Heart left ventricle (tissue), 16 donors: ENCODE measurements around the gene CSTB. TPM values are rescaled to one million over a fixed set of nuclear protein-coding genes. Genes with fewer than 3 reads are reported as not detected.
"Not testable (repeated sequence)": the region's sequence is repeated elsewhere in the genome, so short reads cannot be mapped to it uniquely, and the experiment has no call there.

ENCODE experiments used
- ATAC-seq, 4 donors: fragments of 200-7000 bp; cut with Tn5 transposase; one replicate each; pipeline ENCODE4 v1.9.1; 2020 to 2022; ENCODE audit warnings: moderate library complexity in 4 of 4, mild to moderate bottlenecking in 3 of 4, moderate number of reproducible peaks in 1 of 4
- DNase-seq, 5 donors: peaks; one replicate each; pipeline ENCODE4 v3.0.0-alpha.2; 2020
- H3K27ac ChIP-seq, 12 donors: fragments of 200-600 bp; sonication (generic) in 4 of 12; one replicate each; pipeline versions ENCODE4 v1.5.0 to v1.8.0; 2016 to 2022; ENCODE audit warnings: mild to moderate bottlenecking in 2 of 12
- H3K27me3 ChIP-seq, 9 donors: fragments of 200-600 bp; sonication (generic) in 2 of 9; one replicate each; pipeline versions ENCODE4 v1.5.1 to v1.8.0; 2016 to 2022; ENCODE audit warnings: mild to moderate bottlenecking in 3 of 9
- H3K36me3 ChIP-seq, 9 donors: fragments of 200-600 bp; sonication (generic) in 2 of 9; one replicate each; pipeline versions ENCODE4 v1.5.0 to v1.8.0; 2018 to 2022; ENCODE audit warnings: mild to moderate bottlenecking in 2 of 9
- H3K4me1 ChIP-seq, 12 donors: fragments of 200-600 bp; sonication (generic) in 4 of 12; one replicate each; pipeline versions ENCODE4 v1.5.0 to v1.8.0; 2016 to 2022; ENCODE audit warnings: mild to moderate bottlenecking in 3 of 12
- H3K4me3 ChIP-seq, 12 donors: fragments of 200-600 bp; sonication (generic) in 4 of 12; one replicate each; pipeline versions ENCODE4 v1.5.0 to v1.8.0; 2017 to 2022; ENCODE audit warnings: mild to moderate bottlenecking in 9 of 12, moderate library complexity in 4 of 12
- H3K9me3 ChIP-seq, 12 donors: fragments of 200-600 bp; sonication (generic) in 4 of 12; one replicate each; pipeline versions ENCODE4 v1.5.0 to v1.8.0; 2016 to 2022; ENCODE audit warnings: mild to moderate bottlenecking in 1 of 12
- POLR2A ChIP-seq, 2 donors: fragments of 450-650 bp; IDR thresholded peaks; one replicate each; pipeline ENCODE4 v1.6.1; 2017; ENCODE audit warnings: antibody characterized with exemption in 2 of 2, mild to moderate bottlenecking in 2 of 2, moderate library complexity in 2 of 2
- WGBS, 4 donors: extraction: QIAGEN DNeasy Blood & Tissue Kit in 2 of 4; methylation state at CpG; one replicate each; pipeline versions ENCODE4 v1.1.5 to v1.1.7; 2013 to 2018; 5-methylcytosine and 5-hydroxymethylcytosine counted together
- intact Hi-C, 10 donors: fragments of 100-400 bp; cut with DNase I; formaldehyde crosslinking; loops; one replicate each; pipeline versions ENCODE4 v1.11.1 to v1.14.2; 2022
- long read RNA-seq, 3 donors: library from polyadenylated mRNA; unstranded; transcript quantifications; one replicate each; pipeline ENCODE4 v2.0.0, GENCODE V29; 2020 to 2021
- polyA plus RNA-seq, 2 donors: library from polyadenylated mRNA; stranded (reverse); fragments of 200-250 nt; gene quantifications; one replicate each; pipeline ENCODE4 v1.2.3, GENCODE V29; 2013
- total RNA-seq, 9 donors: library from RNA; depleted of rRNA in 2 of 9; stranded (reverse); fragments of >200 nt in 2 of 9; fragmentation: NEBNext Ultra II Directional in 3 of 9; extraction: Animal tissue kit (Norgen Biotek cat#: 25700) in 3 of 9; gene quantifications; one replicate each; pipeline versions ENCODE4 v1.1.0 to v1.2.4, GENCODE V29; 2016 to 2023
- TF ChIP-seq, protein P1 (sequence below), 12 donors: fragments of 200-600 bp; sonication (generic) in 4 of 12; IDR thresholded peaks; one replicate each; pipeline versions ENCODE4 v1.5.0 to v1.8.0; 2018 to 2022; ENCODE audit warnings: antibody characterized with exemption in 12 of 12, mild to moderate bottlenecking in 5 of 12
- donor health status: ischemic (EF 13 %, LVEDD 7.1; RV severe dilation, severe dysfunction).
- donor health status: healthy with polysubstance abuse.
- donor health status: DM: no; HTN: yes; CAD: no.
- donor health status: DM: no; HTN: no; CAD: no.
- donor health status: ischemic (EF 25% LVEDD 6.9; RV normal size, moderate dysfunction).
- donor health status: ischemic (EF 25% LVEDD 5.7; RV mildly dilated, moderate dysfunction).
- donor health status: healthy.
- donor health status: DM: yes; HTN: yes; CAD: no.
- donor health status: ischemic (EF 35%, LVEDD 5.7; RV mildly dilated, moderate dysfunction).
- donor health status: nonischemic (EF 11% LVEDD 7.7; RV severe dilation, severe dysfunction).
- donor health status: DM: yes; HTN: yes; CAD: no.
- donor health status: PGD.
- donor health status: ischemic (EF 29% LVEDD 5.4; RV normal size, mild dysfunction).
- donor health status: nonischemic (EF 23%, LVEDD 6.1; RV moderate dilation, normal function).

CSTB gene, protein sequence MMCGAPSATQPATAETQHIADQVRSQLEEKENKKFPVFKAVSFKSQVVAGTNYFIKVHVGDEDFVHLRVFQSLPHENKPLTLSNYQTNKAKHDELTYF
- total RNA-seq (10 to 100 TPM in 8 of 9 donors, 1 to 10 TPM in 1; 7.8 to 77.0 (median 35.9) TPM), polyA plus RNA-seq (10 to 100 TPM; 36.1 to 72.8 TPM)
- long read RNA-seq, donor 1, transcript CSTB-201 (3 exons, 2,164 nt) = major isoform, 50 of 53 reads
- long read RNA-seq, donor 1, partial matches to known transcripts = 2 of 53 reads
- long read RNA-seq, donor 1, other reads (novel, unspliced or antisense) = 0 of 53 reads
- long read RNA-seq, donor 2, transcript CSTB-201 (3 exons, 2,164 nt) = major isoform, 34 of 38 reads
- long read RNA-seq, donor 2, partial matches to known transcripts = 2 of 38 reads
- long read RNA-seq, donor 2, other reads (novel, unspliced or antisense) = 0 of 38 reads
- long read RNA-seq, donor 3, transcript CSTB-201 (3 exons, 2,164 nt) = major isoform, 24 of 28 reads
- long read RNA-seq, donor 3, partial matches to known transcripts = 1 of 28 reads
- long read RNA-seq, donor 3, other reads (novel, unspliced or antisense) = 0 of 28 reads

DNA sequence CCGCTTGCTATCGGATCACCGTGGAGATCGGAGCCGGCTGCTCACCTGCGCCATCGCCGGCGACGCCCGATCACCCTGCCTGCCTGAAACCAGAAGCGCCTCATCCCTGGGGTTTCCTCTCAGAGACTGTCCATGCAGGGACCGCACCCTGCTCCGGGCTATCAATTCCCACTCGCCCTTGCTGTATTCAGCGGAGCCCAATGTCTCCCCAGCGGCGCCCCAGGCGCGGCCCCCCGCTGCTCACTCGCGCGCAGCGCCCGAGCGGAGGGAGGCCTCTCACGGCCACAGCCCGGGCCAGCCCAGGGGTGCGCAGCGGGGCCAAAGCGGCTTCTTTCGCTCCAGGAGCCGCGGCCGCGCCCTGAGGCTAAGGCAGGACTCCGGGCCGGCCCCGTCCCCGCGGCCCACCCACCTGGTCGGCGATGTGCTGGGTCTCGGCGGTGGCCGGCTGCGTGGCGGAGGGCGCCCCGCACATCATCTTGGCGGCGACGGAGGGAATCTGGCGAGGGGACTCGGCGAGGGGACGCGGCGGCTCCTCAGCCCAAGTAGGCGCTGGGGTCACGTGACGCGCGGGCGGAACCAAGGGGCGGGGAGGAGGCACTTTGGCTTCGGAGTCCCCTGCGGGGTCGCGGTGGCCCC, at the start of gene CSTB:
Gene CSTB (minus strand): TSS at position 514 of the 636 bp plus-strand sequence. CDS start 39 bp downstream, at position 475.
- ATAC-seq (peak; percentile 36 to 87 (median 76)), DNase-seq (peak; percentile 88 to 92 (median 90))
- peak in 1 of 2 donors; percentile 61 for TF ChIP-seq POLR2A (IDR thresholded peaks at IDR 0.05)
- TF ChIP-seq, protein P1, sequence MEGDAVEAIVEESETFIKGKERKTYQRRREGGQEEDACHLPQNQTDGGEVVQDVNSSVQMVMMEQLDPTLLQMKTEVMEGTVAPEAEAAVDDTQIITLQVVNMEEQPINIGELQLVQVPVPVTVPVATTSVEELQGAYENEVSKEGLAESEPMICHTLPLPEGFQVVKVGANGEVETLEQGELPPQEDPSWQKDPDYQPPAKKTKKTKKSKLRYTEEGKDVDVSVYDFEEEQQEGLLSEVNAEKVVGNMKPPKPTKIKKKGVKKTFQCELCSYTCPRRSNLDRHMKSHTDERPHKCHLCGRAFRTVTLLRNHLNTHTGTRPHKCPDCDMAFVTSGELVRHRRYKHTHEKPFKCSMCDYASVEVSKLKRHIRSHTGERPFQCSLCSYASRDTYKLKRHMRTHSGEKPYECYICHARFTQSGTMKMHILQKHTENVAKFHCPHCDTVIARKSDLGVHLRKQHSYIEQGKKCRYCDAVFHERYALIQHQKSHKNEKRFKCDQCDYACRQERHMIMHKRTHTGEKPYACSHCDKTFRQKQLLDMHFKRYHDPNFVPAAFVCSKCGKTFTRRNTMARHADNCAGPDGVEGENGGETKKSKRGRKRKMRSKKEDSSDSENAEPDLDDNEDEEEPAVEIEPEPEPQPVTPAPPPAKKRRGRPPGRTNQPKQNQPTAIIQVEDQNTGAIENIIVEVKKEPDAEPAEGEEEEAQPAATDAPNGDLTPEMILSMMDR (IDR thresholded peaks at IDR 0.05) = peak in 1 of 12 donors; percentile 5
- H3K4me1 ChIP-seq = peaks cover 0 to 34% (median 15%) of the 10 kb centered on the region in 12 donors
- H3K36me3 ChIP-seq = peaks cover 0 to 24% (median 18%) of the 10 kb centered on the region in 9 donors
- no peaks in the 10 kb centered on the region for H3K27me3 ChIP-seq
- intact Hi-C loops = loop anchor here in 5 of 10 donors (2.0 to 10.0 kb wide), 5 partner anchors 47 to 111 kb away; partner anchors contain the start of gene PDXK (in 1 of the 5)
- no peaks in the 10 kb centered on the region for H3K9me3 ChIP-seq
- WGBS, 4 donors = 0 to 1% (median 0%) methylated on average over 18 to 71 of the region's 71 CpGs
- H3K4me3 ChIP-seq = peak within 1 kb of the TSS; percentile 69 to 99 (median 88)
- peak within 1 kb of the TSS; percentile 86 to 97 (median 92) for H3K27ac ChIP-seq

DNA sequence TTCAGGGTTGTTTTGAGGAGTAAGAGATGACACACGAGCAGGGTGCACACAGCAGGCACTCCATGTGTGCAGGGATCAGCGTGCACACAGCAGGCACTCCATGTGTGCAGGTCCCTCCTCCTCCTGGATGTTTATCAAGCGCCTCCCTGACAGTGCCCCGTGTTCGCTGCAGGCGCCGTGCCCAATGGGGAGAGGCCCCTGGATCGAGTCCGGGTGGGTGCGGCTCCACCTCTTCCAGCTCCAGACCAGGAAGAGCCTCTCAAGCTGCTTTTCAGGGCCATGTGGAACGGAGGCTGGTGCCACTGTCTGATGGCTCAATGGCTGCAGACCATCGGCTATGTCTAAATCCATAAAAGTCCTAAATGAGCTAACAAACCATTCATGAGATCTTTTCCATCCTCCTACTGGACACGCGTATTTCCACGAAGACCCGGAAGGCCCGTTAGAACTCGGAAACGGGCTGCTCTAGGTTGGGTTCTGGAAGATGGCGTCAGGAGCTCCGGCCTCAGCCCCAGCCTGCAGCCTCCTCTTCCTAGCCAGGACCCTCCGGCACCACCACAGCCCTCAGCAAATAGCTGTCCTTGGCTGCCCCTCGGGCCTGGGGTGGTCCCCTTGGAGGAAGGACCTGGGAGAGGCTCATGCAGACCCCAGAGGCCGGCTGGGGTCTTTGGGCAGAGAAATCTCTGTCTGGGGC, 49.3 kb upstream of the CSTB start:
- peaks cover 0 to 6% (median 0%) of the 10 kb centered on the region in 12 donors for H3K4me1 ChIP-seq
- H3K9me3 ChIP-seq = no peaks in the 10 kb centered on the region
- ATAC-seq (no peak), DNase-seq (peak in 2 of 5 donors; percentile 18 to 29)
- no peak overlapping the region for H3K4me3 ChIP-seq
- H3K36me3 ChIP-seq = no peaks in the 10 kb centered on the region
- peaks cover 0 to 16% (median 4%) of the 10 kb centered on the region in 9 donors for H3K27me3 ChIP-seq
- no peak overlapping the region for H3K27ac ChIP-seq
- WGBS, 4 donors = 87 to 90% (median 90%) methylated on average over 23 to 24 of the region's 24 CpGs
- TF ChIP-seq POLR2A (IDR thresholded peaks at IDR 0.05) = no peak
- TF ChIP-seq, protein P1 (IDR thresholded peaks at IDR 0.05) = no peak
- intact Hi-C loops = no loop called here

DNA sequence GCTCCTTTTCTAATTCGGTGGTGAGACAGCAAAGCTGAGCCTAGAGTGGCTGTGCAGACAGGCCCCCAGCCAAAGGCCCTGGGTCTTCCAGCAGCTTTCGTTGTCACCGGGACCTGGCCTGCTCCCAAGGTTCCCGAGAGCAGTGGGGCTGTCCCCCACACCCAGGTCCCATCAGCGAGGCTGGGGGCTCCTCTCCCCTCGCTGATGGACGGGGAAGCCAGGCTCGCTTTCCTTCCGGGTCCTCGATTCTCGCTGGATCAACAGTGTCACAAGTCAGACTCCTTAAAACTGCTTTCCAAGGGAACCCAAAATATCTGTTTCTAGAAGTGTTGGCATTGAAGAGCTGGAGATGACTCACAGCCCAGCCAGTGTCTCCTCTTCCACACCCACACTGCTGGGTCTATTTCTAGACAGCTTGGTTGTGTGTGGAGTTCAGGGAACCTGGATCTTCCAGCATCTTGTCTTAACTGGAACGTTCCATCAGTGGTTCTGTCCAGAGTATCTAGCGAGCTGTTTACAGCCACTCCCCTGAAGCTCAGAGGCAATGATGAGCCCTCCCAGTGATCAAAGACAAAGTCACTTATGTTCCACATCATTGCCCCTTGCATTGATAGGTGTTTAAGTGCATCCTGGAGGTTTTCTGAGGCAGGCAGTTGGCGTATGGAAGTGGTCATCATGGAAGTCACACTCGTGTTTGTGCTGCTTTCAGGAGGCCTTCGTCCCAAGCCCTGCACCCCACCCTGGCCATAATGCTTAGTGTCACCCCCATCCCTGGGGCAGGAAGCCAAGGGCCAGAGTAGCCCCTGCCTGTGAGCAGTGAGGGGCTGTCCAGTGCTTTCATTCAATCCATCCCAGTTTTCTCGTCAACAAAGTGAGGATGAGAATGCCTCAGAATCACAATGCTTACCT, 48.5 kb upstream of the CSTB start:
- no peak for ATAC-seq
- TF ChIP-seq POLR2A (IDR thresholded peaks at IDR 0.05) = no peak
- TF ChIP-seq, protein P1 (IDR thresholded peaks at IDR 0.05) = no peak
- Histone ChIP-seq H3K4me3 (no peak overlapping the region), H3K36me3 (no peaks in the 10 kb centered on the region), H3K9me3 (no peaks in the 10 kb centered on the region), H3K27me3 (peaks cover 0 to 15% (median 3%) of the 10 kb centered on the region in 9 donors), H3K27ac (no peak overlapping the region), H3K4me1 (peaks cover 0 to 9% (median 0%) of the 10 kb centered on the region in 12 donors)
- 82 to 86% (median 85%) methylated on average over 13 to 17 of the region's 17 CpGs for WGBS, 4 donors
- DNase-seq = peak in 1 of 5 donors; percentile 33
- intact Hi-C loops = no loop called here

- DNase-seq, H3K4me3 ChIP-seq, H3K36me3 ChIP-seq, intact Hi-C loops, H3K27ac ChIP-seq, ATAC-seq, H3K9me3 ChIP-seq: not testable (repeated sequence)
- WGBS, 4 donors = 88 to 96% (median 93%) methylated on average over 2 to 5 of the region's 5 CpGs
- Histone ChIP-seq H3K27me3 (peaks cover 0 to 11% (median 3%) of the 10 kb centered on the region in 9 donors), H3K4me1 (peaks cover 0 to 20% (median 0%) of the 10 kb centered on the region in 12 donors)
These were observed 46.6 kb upstream of the CSTB start for GRCh38 chr21:43822741-43823140.

- peaks cover 0 to 26% (median 0%) of the 10 kb centered on the region in 12 donors for H3K4me1 ChIP-seq
- H3K4me3 ChIP-seq, H3K27me3 ChIP-seq, intact Hi-C loops, H3K27ac ChIP-seq, ATAC-seq, H3K36me3 ChIP-seq, H3K9me3 ChIP-seq: not testable (repeated sequence)
- WGBS, 4 donors = 92 to 97% (median 96%) methylated on average over 15 to 25 of the region's 25 CpGs
- peak in 1 of 5 donors; percentile 28 for DNase-seq
These were observed 46.1 kb upstream of the CSTB start for GRCh38 chr21:43822166-43822565.
